Measurements from ENCODE around the gene WWOX.

WWOX gene

GRCh38 chr16:78738557-78738956 is 639.1 kb downstream of the WWOX start:
- TF ChIP-seq ARNTL (CRISPR knock-in tag; IDR thresholded peaks at IDR 0.05; ENCODE audit: borderline replicate concordance, low read depth) (no peak), BACH2 (CRISPR knock-in tag; IDR thresholded peaks at IDR 0.05; ENCODE audit: borderline replicate concordance) (no peak), ESRRG (CRISPR knock-in tag; IDR thresholded peaks at IDR 0.05) (no peak), ZNF8 (CRISPR knock-in tag; IDR thresholded peaks at IDR 0.05) (no peak), CSDC2 (CRISPR knock-in tag; IDR thresholded peaks at IDR 0.05) (no peak), ZNF565 (CRISPR knock-in tag; conservative IDR thresholded peaks at IDR 0.05; ENCODE audit: low read depth) (no peak), ZC3H10 (CRISPR knock-in tag; IDR thresholded peaks at IDR 0.05) (no peak), TCF4 (CRISPR knock-in tag; IDR thresholded peaks at IDR 0.05; ENCODE audit: borderline replicate concordance) (no peak), GLIS3 (CRISPR knock-in tag; IDR thresholded peaks at IDR 0.05) (no peak), ISL1 (CRISPR knock-in tag; IDR thresholded peaks at IDR 0.05) (no peak)
- no peak for ATAC-seq

GRCh38 chr16:78740269-78740668 is 640.8 kb downstream of the WWOX start:
- TF ChIP-seq, protein P1, sequence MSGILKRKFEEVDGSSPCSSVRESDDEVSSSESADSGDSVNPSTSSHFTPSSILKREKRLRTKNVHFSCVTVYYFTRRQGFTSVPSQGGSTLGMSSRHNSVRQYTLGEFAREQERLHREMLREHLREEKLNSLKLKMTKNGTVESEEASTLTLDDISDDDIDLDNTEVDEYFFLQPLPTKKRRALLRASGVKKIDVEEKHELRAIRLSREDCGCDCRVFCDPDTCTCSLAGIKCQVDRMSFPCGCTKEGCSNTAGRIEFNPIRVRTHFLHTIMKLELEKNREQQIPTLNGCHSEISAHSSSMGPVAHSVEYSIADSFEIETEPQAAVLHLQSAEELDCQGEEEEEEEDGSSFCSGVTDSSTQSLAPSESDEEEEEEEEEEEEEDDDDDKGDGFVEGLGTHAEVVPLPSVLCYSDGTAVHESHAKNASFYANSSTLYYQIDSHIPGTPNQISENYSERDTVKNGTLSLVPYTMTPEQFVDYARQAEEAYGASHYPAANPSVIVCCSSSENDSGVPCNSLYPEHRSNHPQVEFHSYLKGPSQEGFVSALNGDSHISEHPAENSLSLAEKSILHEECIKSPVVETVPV (CRISPR knock-in tag; IDR thresholded peaks at IDR 0.05), result no peak
- TF ChIP-seq RARB (CRISPR knock-in tag; IDR thresholded peaks at IDR 0.05), result no peak
- TF ChIP-seq TOX (CRISPR knock-in tag; IDR thresholded peaks at IDR 0.05; ENCODE audit: borderline replicate concordance), result no peak
- no peak for TF ChIP-seq ZC3H10 (CRISPR knock-in tag; IDR thresholded peaks at IDR 0.05)
- no peak for TF ChIP-seq PATZ1 (CRISPR knock-in tag; IDR thresholded peaks at IDR 0.05; ENCODE audit: borderline replicate concordance)
- TF ChIP-seq ZFP30 (CRISPR knock-in tag; IDR thresholded peaks at IDR 0.05), result no peak
- no peak for TF ChIP-seq ARNTL (CRISPR knock-in tag; IDR thresholded peaks at IDR 0.05; ENCODE audit: borderline replicate concordance, low read depth)
- TF ChIP-seq, protein P2, sequence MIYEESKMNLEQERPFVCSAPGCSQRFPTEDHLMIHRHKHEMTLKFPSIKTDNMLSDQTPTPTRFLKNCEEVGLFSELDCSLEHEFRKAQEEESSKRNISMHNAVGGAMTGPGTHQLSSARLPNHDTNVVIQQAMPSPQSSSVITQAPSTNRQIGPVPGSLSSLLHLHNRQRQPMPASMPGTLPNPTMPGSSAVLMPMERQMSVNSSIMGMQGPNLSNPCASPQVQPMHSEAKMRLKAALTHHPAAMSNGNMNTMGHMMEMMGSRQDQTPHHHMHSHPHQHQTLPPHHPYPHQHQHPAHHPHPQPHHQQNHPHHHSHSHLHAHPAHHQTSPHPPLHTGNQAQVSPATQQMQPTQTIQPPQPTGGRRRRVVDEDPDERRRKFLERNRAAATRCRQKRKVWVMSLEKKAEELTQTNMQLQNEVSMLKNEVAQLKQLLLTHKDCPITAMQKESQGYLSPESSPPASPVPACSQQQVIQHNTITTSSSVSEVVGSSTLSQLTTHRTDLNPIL (CRISPR knock-in tag; IDR thresholded peaks at IDR 0.05; ENCODE audit: low read depth), result no peak
- no peak for TF ChIP-seq TSHZ2 (CRISPR knock-in tag; IDR thresholded peaks at IDR 0.05)
- TF ChIP-seq GLIS3 (CRISPR knock-in tag; IDR thresholded peaks at IDR 0.05), result no peak
- TF ChIP-seq POU6F1 (CRISPR knock-in tag; IDR thresholded peaks at IDR 0.05; ENCODE audit: borderline replicate concordance, low read depth), result no peak
- no peak for TF ChIP-seq SNAI2 (CRISPR knock-in tag; IDR thresholded peaks at IDR 0.05)
- no peak for TF ChIP-seq ZFP3 (CRISPR knock-in tag; IDR thresholded peaks at IDR 0.05)
- TF ChIP-seq PPARA (CRISPR knock-in tag; IDR thresholded peaks at IDR 0.05; ENCODE audit: borderline replicate concordance), result no peak
- TF ChIP-seq ISL1 (CRISPR knock-in tag; IDR thresholded peaks at IDR 0.05), result no peak
- TF ChIP-seq ZNF565 (CRISPR knock-in tag; conservative IDR thresholded peaks at IDR 0.05; ENCODE audit: low read depth), result no peak
- ATAC-seq, result no peak

Measured in SK-N-SH treated with all-trans-retinoic acid at 6 μM for 48 hours (cell line).